Testis (tissue), 2 donors: ENCODE measurements around the gene P2RX7.

Experiments used
- CTCF ChIP-seq, 3 experiments: fragments of 450-650 bp in 2 of 3; fragments of 200-600 bp in 1 of 3; sonication (generic) in 1 of 3; IDR thresholded peaks; one replicate each; pipeline ENCODE4 v1.5.1; 2016 to 2019; ENCODE audit warnings: antibody characterized with exemption in 3 of 3, mild to moderate bottlenecking in 2 of 3, moderate library complexity in 1 of 3
- POLR2A ChIP-seq: fragments of 450-650 bp; IDR thresholded peaks from one replicate; pipeline ENCODE4 v1.6.1; 2017; ENCODE audit warnings: antibody characterized with exemption, mild to moderate bottlenecking, moderate library complexity

- TF ChIP-seq CTCF (IDR thresholded peaks at IDR 0.05) = no peak
- TF ChIP-seq POLR2A = no peak
Measured at GRCh38 chr12:121085506-121086353, 46.9 kb upstream of the P2RX7 start.
